Gastroesophageal sphincter (tissue), 4 donors: ENCODE data around the gene BLCAP. TPM values are rescaled to one million over a fixed set of nuclear protein-coding genes. Genes with fewer than 3 reads are reported as not detected.

Experiments used
- ATAC-seq: fragments of 150-250 bp; one replicate; pipeline ENCODE4 v1.9.1; 2016; ENCODE audit warnings: mild to moderate bottlenecking, moderate library complexity
- H3K27ac ChIP-seq, 4 donors: fragments of 200-600 bp; sonication (generic) in 3 of 4; 1 replicate in 3 of 4; 2 replicates in 1 of 4; pipeline ENCODE4 v1.5.1; 2016 to 2019
- H3K27me3 ChIP-seq: fragments of 200-600 bp; sonication (generic); one replicate; pipeline ENCODE4 v1.5.1; 2019
- H3K36me3 ChIP-seq, 2 donors: fragments of 200-600 bp; sonication (generic); one replicate each; pipeline ENCODE4 v1.5.1; 2019; ENCODE audit warnings: control low read depth in 1 of 2
- H3K4me1 ChIP-seq, 3 donors: fragments of 200-600 bp; sonication (generic); 1 replicate in 2 of 3; 2 replicates in 1 of 3; pipeline ENCODE4 v1.5.1; 2016 to 2019; ENCODE audit warnings: control low read depth in 2 of 3
- H3K4me3 ChIP-seq, 2 donors: fragments of 200-600 bp; sonication (generic); one replicate each; pipeline ENCODE4 v1.5.1; 2019; ENCODE audit warnings: mild to moderate bottlenecking in 1 of 2, moderate library complexity in 1 of 2
- H3K9me3 ChIP-seq, 3 donors: fragments of 200-600 bp; sonication (generic); one replicate each; pipeline ENCODE4 v1.5.1; 2017 to 2019; ENCODE audit warnings: control low read depth in 2 of 3
- EP300 ChIP-seq: sonication (generic); formaldehyde crosslinking; IDR thresholded peaks from one replicate; pipeline ENCODE4 v1.6.1; 2017; ENCODE audit warnings: antibody characterized with exemption, mild to moderate bottlenecking
- POLR2A ChIP-seq, 2 donors: fragments of 450-650 bp; IDR thresholded peaks; one replicate each; pipeline ENCODE4 v1.6.1; 2017; ENCODE audit warnings: antibody characterized with exemption in 2 of 2, mild to moderate bottlenecking in 2 of 2, moderate library complexity in 1 of 2
- POLR2AphosphoS5 ChIP-seq: sonication (generic); formaldehyde crosslinking; IDR thresholded peaks from one replicate; pipeline ENCODE4 v1.6.1; 2017; ENCODE audit warnings: antibody characterized with exemption
- WGBS, 2 donors: methylation state at CpG; one replicate each; pipeline ENCODE4 v1.1.5; 2018; ENCODE audit warnings: low coverage in 1 of 2; 5-methylcytosine and 5-hydroxymethylcytosine counted together
- total RNA-seq, 4 donors: library from RNA; depleted of rRNA; stranded (reverse); fragments of >200 nt; gene quantifications; one replicate each; pipeline ENCODE4 v1.1.0, GENCODE V29; 2016
- TF ChIP-seq, protein P1 (sequence below), 4 experiments: fragments of 200-600 bp in 2 of 4; fragments of 450-650 bp in 2 of 4; sonication (generic) in 1 of 4; IDR thresholded peaks; one replicate each; pipeline ENCODE4 v1.5.1; 2017 to 2019; ENCODE audit warnings: antibody characterized with exemption in 4 of 4, mild to moderate bottlenecking in 2 of 4, moderate library complexity in 2 of 4

Gene BLCAP
- total RNA-seq, 4 donors from 2014 or later: 37.7 to 65.5 (median 55.6) TPM

DNA sequence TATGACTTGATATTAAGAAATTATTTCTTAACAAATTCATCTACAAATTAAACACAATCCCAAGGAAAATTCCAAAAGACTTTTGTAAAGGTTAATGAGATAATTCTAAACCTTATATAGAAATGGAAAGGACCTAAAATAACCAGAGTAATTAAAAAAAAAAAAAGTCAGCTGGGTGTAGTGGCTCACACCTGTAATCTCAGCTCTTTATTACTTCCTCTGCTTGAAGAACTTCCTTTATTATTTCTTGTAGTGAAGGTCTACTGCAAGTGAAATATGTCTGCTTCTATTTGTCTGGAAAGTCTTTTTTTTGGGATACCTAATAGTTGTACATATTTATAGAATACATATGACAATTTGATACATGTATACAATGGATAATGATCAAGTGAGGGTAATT lies 20.2 kb upstream of the BLCAP start:
- no peaks in the 10 kb centered on the region for H3K36me3 ChIP-seq
- no peak for ATAC-seq
- TF ChIP-seq EP300 (no peak), POLR2A (IDR thresholded peaks at IDR 0.05) (no peak), POLR2AphosphoS5 (no peak)
- TF ChIP-seq, protein P1, sequence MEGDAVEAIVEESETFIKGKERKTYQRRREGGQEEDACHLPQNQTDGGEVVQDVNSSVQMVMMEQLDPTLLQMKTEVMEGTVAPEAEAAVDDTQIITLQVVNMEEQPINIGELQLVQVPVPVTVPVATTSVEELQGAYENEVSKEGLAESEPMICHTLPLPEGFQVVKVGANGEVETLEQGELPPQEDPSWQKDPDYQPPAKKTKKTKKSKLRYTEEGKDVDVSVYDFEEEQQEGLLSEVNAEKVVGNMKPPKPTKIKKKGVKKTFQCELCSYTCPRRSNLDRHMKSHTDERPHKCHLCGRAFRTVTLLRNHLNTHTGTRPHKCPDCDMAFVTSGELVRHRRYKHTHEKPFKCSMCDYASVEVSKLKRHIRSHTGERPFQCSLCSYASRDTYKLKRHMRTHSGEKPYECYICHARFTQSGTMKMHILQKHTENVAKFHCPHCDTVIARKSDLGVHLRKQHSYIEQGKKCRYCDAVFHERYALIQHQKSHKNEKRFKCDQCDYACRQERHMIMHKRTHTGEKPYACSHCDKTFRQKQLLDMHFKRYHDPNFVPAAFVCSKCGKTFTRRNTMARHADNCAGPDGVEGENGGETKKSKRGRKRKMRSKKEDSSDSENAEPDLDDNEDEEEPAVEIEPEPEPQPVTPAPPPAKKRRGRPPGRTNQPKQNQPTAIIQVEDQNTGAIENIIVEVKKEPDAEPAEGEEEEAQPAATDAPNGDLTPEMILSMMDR (IDR thresholded peaks at IDR 0.05): no peak

DNA sequence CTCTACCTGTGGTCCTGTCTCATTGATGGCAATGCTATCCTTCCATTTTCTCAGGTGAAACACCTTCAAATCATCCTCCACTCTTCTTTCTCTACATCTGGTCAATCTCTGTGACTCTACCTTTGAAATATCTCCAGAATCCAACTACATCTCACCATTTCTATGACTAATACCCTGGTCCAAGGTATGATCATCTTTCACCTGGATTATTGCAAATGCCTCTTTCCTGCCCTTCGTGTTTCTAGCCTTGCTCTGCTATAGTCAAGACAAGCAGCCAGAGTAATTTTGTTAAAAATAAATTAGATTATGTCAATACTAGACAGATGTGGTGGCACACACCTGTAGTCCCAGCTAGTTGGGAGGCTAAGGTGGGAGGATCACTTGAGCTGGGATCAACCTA lies 17.8 kb upstream of the BLCAP start:
- H3K27me3 ChIP-seq: no peaks in the 10 kb centered on the region
- no peaks in the 10 kb centered on the region for H3K9me3 ChIP-seq
- ATAC-seq: no peak
- WGBS, 2 donors: 100% methylated on average over 1 of the region's 1 CpG
- TF ChIP-seq POLR2A (IDR thresholded peaks at IDR 0.05) (no peak), POLR2AphosphoS5 (no peak), EP300 (no peak)
- TF ChIP-seq, protein P1 (IDR thresholded peaks at IDR 0.05): no peak
- no peaks in the 10 kb centered on the region for H3K36me3 ChIP-seq
- no peaks in the 10 kb centered on the region for H3K4me1 ChIP-seq
- H3K27ac ChIP-seq: no peak overlapping the region
- no peak overlapping the region for H3K4me3 ChIP-seq

More for the DNA sequence above, 20.2 kb upstream of the BLCAP start:
- Histone ChIP-seq H3K4me3 (no peak overlapping the region), H3K4me1 (no peaks in the 10 kb centered on the region), H3K9me3 (no peaks in the 10 kb centered on the region), H3K27me3 (no peaks in the 10 kb centered on the region), H3K27ac (no peak overlapping the region)

DNA sequence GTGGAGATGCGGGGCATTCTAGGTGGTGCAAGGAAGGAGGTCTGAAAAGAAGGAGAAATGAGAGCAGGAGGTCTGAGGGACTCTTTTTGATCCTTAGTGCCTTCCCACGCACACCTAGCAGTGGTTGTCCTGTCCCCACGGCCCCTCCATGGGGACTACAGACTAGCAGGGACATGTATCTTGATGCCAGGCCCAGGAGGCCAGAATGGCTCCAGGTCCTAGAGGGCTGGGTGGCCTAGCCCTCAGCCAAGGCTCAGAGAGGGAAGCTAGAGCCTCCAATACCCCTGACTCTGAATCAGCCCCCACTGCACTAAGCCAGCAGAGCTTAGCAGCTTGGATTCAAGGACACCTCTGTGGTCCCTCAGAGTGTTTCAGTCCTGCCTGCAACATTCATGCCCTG lies 16.7 kb upstream of the BLCAP start:
- H3K27ac ChIP-seq: no peak overlapping the region
- H3K36me3 ChIP-seq: no peaks in the 10 kb centered on the region
- no peaks in the 10 kb centered on the region for H3K4me1 ChIP-seq
- no peak overlapping the region for H3K4me3 ChIP-seq
- no peak for ATAC-seq
- WGBS, 2 donors: 0 to 58% methylated on average over 1 to 3 of the region's 3 CpGs
- TF ChIP-seq, protein P1 (IDR thresholded peaks at IDR 0.05): no peak
- no peaks in the 10 kb centered on the region for H3K27me3 ChIP-seq
- H3K9me3 ChIP-seq: no peaks in the 10 kb centered on the region

DNA sequence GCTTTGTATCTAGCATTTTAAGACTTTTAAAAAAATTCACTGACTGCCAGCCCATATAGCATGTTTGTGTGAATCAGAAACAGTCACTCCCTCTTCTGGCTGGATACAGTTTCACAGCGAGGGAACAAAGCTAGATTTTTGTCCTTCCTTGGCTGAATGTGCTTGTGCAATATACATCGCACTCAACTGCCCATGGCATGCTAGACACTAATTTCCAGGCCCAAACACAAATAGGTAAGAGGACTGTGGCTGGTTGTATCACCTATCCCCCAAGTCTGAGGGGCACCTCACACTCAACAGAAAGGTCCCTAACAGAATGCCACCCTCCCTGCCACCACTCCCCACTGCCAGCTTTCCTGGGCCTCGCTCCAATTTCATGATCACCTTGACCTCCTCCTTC lies 16.2 kb upstream of the BLCAP start:
- ATAC-seq: no peak
- H3K4me3 ChIP-seq: no peak overlapping the region
- WGBS, 2 donors: 47 to 63% methylated on average over 3 of the region's 3 CpGs

DNA sequence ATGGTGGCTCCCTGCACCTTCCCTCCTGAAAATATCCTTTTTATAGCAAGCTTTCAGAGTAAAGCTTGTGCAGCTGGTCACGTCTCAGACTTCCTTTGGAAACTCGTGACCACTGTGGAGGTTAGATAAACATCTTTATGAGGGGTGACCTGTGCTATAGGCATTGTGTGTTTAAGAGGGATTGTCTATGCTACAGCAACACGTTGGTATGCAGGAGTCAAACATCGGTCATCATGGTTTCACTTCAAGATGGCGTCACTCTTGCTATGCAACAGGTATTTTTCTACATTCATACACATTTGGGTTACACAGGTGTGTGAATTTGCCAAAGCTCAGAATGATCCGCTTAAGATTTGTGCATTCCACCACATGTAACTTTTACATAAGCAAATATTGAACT lies 14.6 kb upstream of the BLCAP start:
- Histone ChIP-seq H3K4me1 (no peaks in the 10 kb centered on the region), H3K36me3 (no peaks in the 10 kb centered on the region), H3K27ac (no peak overlapping the region), H3K4me3 (no peak overlapping the region), H3K27me3 (no peaks in the 10 kb centered on the region), H3K9me3 (no peaks in the 10 kb centered on the region)
- ATAC-seq: no peak
- WGBS, 2 donors: 47 to 55% methylated on average over 5 to 6 of the region's 6 CpGs
- no peak for TF ChIP-seq EP300
- TF ChIP-seq, protein P1 (IDR thresholded peaks at IDR 0.05): no peak
- no peak for TF ChIP-seq POLR2A (IDR thresholded peaks at IDR 0.05)
- no peak for TF ChIP-seq POLR2AphosphoS5

More for the DNA sequence above, 16.2 kb upstream of the BLCAP start:
- Histone ChIP-seq H3K27me3 (no peaks in the 10 kb centered on the region), H3K4me1 (no peaks in the 10 kb centered on the region), H3K9me3 (no peaks in the 10 kb centered on the region), H3K36me3 (no peaks in the 10 kb centered on the region), H3K27ac (no peak overlapping the region)
- TF ChIP-seq EP300 (no peak), POLR2A (IDR thresholded peaks at IDR 0.05) (no peak), POLR2AphosphoS5 (no peak)
- TF ChIP-seq, protein P1 (IDR thresholded peaks at IDR 0.05): no peak
